Left lung (tissue), 10 donors: ENCODE data around the gene CSNK1G1. TPM values are rescaled to one million over a fixed set of nuclear protein-coding genes. Genes with fewer than 3 reads are reported as not detected.

ENCODE experiments used
- ATAC-seq: fragments of 200-7000 bp; cut with Tn5 transposase; one replicate; pipeline ENCODE4 v1.9.1; 2020; ENCODE audit warnings: moderate library complexity
- DNase-seq, 4 donors: peaks; one replicate each; pipeline ENCODE4 v3.0.0-alpha.2; 2013 to 2020
- H3K27ac ChIP-seq, 2 donors: fragments of 200-600 bp; sonication (generic) in 1 of 2; one replicate each; pipeline versions ENCODE4 v1.5.0 to v1.8.0; 2020 to 2021
- H3K27me3 ChIP-seq, 2 donors: fragments of 200-600 bp; sonication (generic) in 1 of 2; one replicate each; pipeline versions ENCODE4 v1.5.0 to v1.8.0; 2020 to 2021
- H3K36me3 ChIP-seq, 2 donors: fragments of 200-600 bp; sonication (generic) in 1 of 2; one replicate each; pipeline versions ENCODE4 v1.5.0 to v1.8.0; 2020 to 2021
- H3K4me1 ChIP-seq, 2 donors: fragments of 200-600 bp; one replicate each; pipeline ENCODE4 v1.8.0; 2021
- H3K4me3 ChIP-seq, 2 donors: fragments of 200-600 bp; sonication (generic) in 1 of 2; one replicate each; pipeline versions ENCODE4 v1.5.0 to v1.8.0; 2020 to 2021; ENCODE audit warnings: mild to moderate bottlenecking in 1 of 2
- H3K9me3 ChIP-seq, 2 donors: fragments of 200-600 bp; sonication (generic) in 1 of 2; one replicate each; pipeline versions ENCODE4 v1.5.0 to v1.8.0; 2020 to 2021
- intact Hi-C, 2 donors: fragments of 100-400 bp; cut with DNase I; formaldehyde crosslinking; loops; one replicate each; pipeline versions ENCODE4 v1.11.2 to v1.14.2; 2022
- polyA plus RNA-seq, 6 donors: library from polyadenylated mRNA; unstranded; fragments of 120-200 nt; gene quantifications; one replicate each; pipeline ENCODE4 v1.2.1, GENCODE V29; 2013; ENCODE audit not compliant: insufficient read length in 6 of 6
- total RNA-seq, 2 donors: library from RNA; stranded (reverse); fragmentation: NEBNext Ultra II Directional; extraction: Animal tissue kit (Norgen Biotek cat#: 25700); gene quantifications; one replicate each; pipeline ENCODE4 v1.2.1, GENCODE V29; 2021
- TF ChIP-seq, protein P1 (sequence below), 2 donors: fragments of 200-600 bp; sonication (generic) in 1 of 2; IDR thresholded peaks; one replicate each; pipeline versions ENCODE4 v1.5.0 to v1.8.0; 2021; ENCODE audit warnings: antibody characterized with exemption in 2 of 2
- donor health status: DM: no; HTN: yes; CAD: no.
- donor health status: DM: no; HTN: no; CAD: no.

Gene CSNK1G1
- total and polyA plus RNA-seq, 8 donors, result 17.7 to 23.1 (median 20.5) TPM

GRCh38 chr15:64131547-64131946 lies 224.4 kb downstream of the CSNK1G1 start:
- H3K9me3 ChIP-seq, result no peaks in the 10 kb centered on the region
- DNase-seq (no peak), ATAC-seq (no peak)
- intact Hi-C loops, result no loop called here
- H3K36me3 ChIP-seq, result peaks cover 0 to 100% of the 10 kb centered on the region in 2 donors
- H3K4me1 ChIP-seq, result peaks cover 0 to 7% of the 10 kb centered on the region in 2 donors
- H3K27me3 ChIP-seq, result no peaks in the 10 kb centered on the region
- TF ChIP-seq, protein P1, sequence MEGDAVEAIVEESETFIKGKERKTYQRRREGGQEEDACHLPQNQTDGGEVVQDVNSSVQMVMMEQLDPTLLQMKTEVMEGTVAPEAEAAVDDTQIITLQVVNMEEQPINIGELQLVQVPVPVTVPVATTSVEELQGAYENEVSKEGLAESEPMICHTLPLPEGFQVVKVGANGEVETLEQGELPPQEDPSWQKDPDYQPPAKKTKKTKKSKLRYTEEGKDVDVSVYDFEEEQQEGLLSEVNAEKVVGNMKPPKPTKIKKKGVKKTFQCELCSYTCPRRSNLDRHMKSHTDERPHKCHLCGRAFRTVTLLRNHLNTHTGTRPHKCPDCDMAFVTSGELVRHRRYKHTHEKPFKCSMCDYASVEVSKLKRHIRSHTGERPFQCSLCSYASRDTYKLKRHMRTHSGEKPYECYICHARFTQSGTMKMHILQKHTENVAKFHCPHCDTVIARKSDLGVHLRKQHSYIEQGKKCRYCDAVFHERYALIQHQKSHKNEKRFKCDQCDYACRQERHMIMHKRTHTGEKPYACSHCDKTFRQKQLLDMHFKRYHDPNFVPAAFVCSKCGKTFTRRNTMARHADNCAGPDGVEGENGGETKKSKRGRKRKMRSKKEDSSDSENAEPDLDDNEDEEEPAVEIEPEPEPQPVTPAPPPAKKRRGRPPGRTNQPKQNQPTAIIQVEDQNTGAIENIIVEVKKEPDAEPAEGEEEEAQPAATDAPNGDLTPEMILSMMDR (IDR thresholded peaks at IDR 0.05), result no peak
- no peak overlapping the region for H3K4me3 ChIP-seq
- H3K27ac ChIP-seq, result no peak overlapping the region

DNA sequence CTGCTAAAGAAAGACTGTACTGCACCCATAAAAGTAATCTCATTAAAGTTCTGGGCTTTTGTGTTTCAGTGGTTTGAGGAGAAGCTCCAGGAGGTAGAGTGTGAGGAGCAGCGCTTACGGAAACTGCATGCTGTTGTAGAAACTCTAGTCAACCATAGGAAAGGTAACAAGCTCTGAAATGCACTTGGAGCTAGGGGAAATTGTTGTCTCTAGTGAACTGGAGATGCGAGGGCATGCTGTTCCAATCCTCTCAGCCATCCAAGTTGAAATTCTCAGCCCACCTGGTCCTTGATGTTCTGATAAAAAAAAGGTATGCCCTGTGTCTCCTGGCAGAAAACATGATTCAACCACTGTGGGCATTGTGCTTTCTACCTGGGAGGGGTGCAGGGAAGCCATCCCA lies 225.8 kb downstream of the CSNK1G1 start:
- Histone ChIP-seq H3K27me3 (no peaks in the 10 kb centered on the region), H3K36me3 (peaks cover 0 to 100% of the 10 kb centered on the region in 2 donors), H3K4me3 (no peak overlapping the region), H3K27ac (no peak overlapping the region), H3K4me1 (peaks cover 0 to 7% of the 10 kb centered on the region in 2 donors), H3K9me3 (no peaks in the 10 kb centered on the region)
- ATAC-seq (no peak), DNase-seq (no peak)
- intact Hi-C loops, result no loop called here
- TF ChIP-seq, protein P1 (IDR thresholded peaks at IDR 0.05), result no peak

- H3K36me3 ChIP-seq, result peaks cover 0 to 100% of the 10 kb centered on the region in 2 donors
- no peak overlapping the region for H3K4me3 ChIP-seq
- no peaks in the 10 kb centered on the region for H3K4me1 ChIP-seq
- intact Hi-C loops, result no loop called here
- TF ChIP-seq, protein P1 (IDR thresholded peaks at IDR 0.05), result no peak
- no peak for DNase-seq
- no peaks in the 10 kb centered on the region for H3K27me3 ChIP-seq
- peak; percentile 86 for ATAC-seq
- H3K27ac ChIP-seq, result peak overlapping the region in 1 of 2 donors; percentile 35
- H3K9me3 ChIP-seq, result no peaks in the 10 kb centered on the region
Measured at GRCh38 chr15:64127521-64128270, 228.3 kb downstream of the CSNK1G1 start.

- TF ChIP-seq, protein P1 (IDR thresholded peaks at IDR 0.05), result no peak
- H3K27ac ChIP-seq, result no peak overlapping the region
- peaks cover 0 to 100% of the 10 kb centered on the region in 2 donors for H3K36me3 ChIP-seq
- no peaks in the 10 kb centered on the region for H3K9me3 ChIP-seq
- DNase-seq (no peak), ATAC-seq (no peak)
- H3K27me3 ChIP-seq, result no peaks in the 10 kb centered on the region
- H3K4me3 ChIP-seq, result no peak overlapping the region
- no peaks in the 10 kb centered on the region for H3K4me1 ChIP-seq
- intact Hi-C loops, result no loop called here
Measured at GRCh38 chr15:64125978-64126377, 230.0 kb downstream of the CSNK1G1 start.

DNA sequence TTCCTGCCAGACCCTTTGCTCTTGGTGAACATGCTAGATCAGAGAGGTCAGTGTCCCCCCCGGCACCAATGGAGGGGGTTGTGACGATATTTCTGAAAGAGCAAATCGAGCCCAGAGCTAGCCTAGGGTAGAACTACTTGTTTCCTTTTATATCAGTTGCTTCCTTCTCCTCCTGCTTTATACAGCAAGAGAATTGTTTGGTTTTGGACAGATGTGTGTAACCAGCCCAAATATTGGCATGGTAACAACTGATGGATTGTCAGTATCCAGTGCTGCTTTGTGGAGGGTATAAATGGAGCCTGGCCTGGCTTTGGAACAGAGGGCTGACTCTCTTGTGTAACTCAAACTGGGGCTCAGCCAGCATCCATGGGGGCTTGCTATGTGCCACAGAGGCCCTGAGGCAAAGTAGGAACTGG lies 233.0 kb downstream of the CSNK1G1 start:
- peaks cover 0 to 100% of the 10 kb centered on the region in 2 donors for H3K36me3 ChIP-seq
- H3K9me3 ChIP-seq, result no peaks in the 10 kb centered on the region
- peaks cover 0 to 5% of the 10 kb centered on the region in 2 donors for H3K4me1 ChIP-seq
- ATAC-seq (no peak), DNase-seq (no peak)
- TF ChIP-seq, protein P1 (IDR thresholded peaks at IDR 0.05), result no peak
- H3K27ac ChIP-seq, result no peak overlapping the region
- H3K4me3 ChIP-seq, result no peak overlapping the region
- no peaks in the 10 kb centered on the region for H3K27me3 ChIP-seq
- intact Hi-C loops, result no loop called here
